HUES6 (cell line): ENCODE measurements around the gene MYLK3.

ENCODE experiments used
- H3K27ac ChIP-seq: 2 replicates; pipeline ENCODE4 v1.7.0; 2013; ENCODE audit warnings: low read depth, mild to moderate bottlenecking, low read length, inconsistent platforms
- H3K27me3 ChIP-seq: 2 replicates; pipeline ENCODE4 v1.6.1; 2013; ENCODE audit warnings: low read length; ENCODE audit not compliant: control insufficient read depth, insufficient read depth
- H3K36me3 ChIP-seq: 2 replicates; pipeline ENCODE4 v1.6.1; 2013; ENCODE audit warnings: low read length; ENCODE audit not compliant: control insufficient read depth, insufficient read depth
- H3K4me1 ChIP-seq: 2 replicates; pipeline ENCODE4 v1.6.1; 2013; ENCODE audit warnings: low read length; ENCODE audit not compliant: control insufficient read depth, insufficient read depth
- H3K4me3 ChIP-seq: 2 replicates; pipeline ENCODE4 v1.5.1; 2013; ENCODE audit warnings: low read depth, low read length
- H3K9ac ChIP-seq: one replicate; pipeline ENCODE4 v1.6.1; 2013; ENCODE audit warnings: mild to moderate bottlenecking, low read length
- H3K9me3 ChIP-seq: 2 replicates; pipeline ENCODE4 v1.6.1; 2013; ENCODE audit warnings: low read depth, low read length; ENCODE audit not compliant: control insufficient read depth, insufficient read depth

MYLK3 gene

GRCh38 chr16:46721885-46722284 is 26.3 kb downstream of the MYLK3 start:
- Histone ChIP-seq H3K9ac (no peak overlapping the region), H3K36me3 (no peaks in the 10 kb centered on the region), H3K4me1 (no peaks in the 10 kb centered on the region), H3K27me3 (no peaks in the 10 kb centered on the region), H3K27ac (no peak overlapping the region), H3K4me3 (no peak overlapping the region), H3K9me3 (peaks cover 6% of the 10 kb centered on the region)

DNA sequence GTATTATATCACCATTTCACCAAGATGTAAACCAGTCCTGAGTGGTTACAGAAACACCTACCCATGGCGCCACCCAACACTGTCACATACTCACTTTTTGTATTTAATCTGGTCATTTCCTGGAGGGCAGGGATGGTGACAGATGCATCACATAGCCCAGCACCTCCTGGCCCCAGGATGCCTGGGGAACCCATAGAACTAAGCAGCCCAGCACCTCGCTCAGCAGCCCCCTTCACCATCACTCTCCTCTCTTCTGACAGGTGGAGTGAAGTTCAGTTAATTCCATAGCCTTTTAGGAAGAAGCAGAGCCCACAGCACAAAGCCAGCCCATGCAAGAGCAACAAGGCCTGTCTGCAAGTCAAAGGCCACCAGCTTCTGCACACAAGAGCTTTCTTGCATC is 27.5 kb downstream of the MYLK3 start:
- H3K36me3 ChIP-seq: no peaks in the 10 kb centered on the region
- no peaks in the 10 kb centered on the region for H3K4me1 ChIP-seq
- no peak overlapping the region for H3K4me3 ChIP-seq
- peaks cover 6% of the 10 kb centered on the region for H3K9me3 ChIP-seq
- no peak overlapping the region for H3K27ac ChIP-seq
- H3K9ac ChIP-seq: no peak overlapping the region
- no peaks in the 10 kb centered on the region for H3K27me3 ChIP-seq

DNA sequence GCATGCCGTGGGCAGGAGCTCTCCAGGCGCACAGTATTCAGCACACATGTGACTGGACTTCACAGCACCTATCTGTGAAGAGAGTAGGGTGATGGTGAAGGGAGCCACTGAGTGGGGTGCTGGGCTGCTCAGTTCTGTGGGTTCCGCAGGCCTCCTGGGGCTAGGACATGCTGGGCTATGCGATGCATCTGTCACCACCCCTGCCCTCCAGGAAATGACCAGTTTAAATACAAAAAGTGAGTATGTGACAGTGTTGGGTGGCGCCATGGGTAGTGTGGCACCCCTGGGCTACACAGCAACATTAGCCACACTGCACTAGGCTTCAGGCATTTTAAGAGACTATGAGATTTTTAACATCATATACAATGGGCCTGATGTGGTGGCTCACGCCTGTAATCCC is 28.6 kb downstream of the MYLK3 start:
- H3K4me1 ChIP-seq: no peaks in the 10 kb centered on the region
- no peak overlapping the region for H3K9ac ChIP-seq
- H3K36me3 ChIP-seq: no peaks in the 10 kb centered on the region
- peaks cover 3% of the 10 kb centered on the region for H3K9me3 ChIP-seq
- no peaks in the 10 kb centered on the region for H3K27me3 ChIP-seq
- H3K27ac ChIP-seq: no peak overlapping the region
- no peak overlapping the region for H3K4me3 ChIP-seq

DNA sequence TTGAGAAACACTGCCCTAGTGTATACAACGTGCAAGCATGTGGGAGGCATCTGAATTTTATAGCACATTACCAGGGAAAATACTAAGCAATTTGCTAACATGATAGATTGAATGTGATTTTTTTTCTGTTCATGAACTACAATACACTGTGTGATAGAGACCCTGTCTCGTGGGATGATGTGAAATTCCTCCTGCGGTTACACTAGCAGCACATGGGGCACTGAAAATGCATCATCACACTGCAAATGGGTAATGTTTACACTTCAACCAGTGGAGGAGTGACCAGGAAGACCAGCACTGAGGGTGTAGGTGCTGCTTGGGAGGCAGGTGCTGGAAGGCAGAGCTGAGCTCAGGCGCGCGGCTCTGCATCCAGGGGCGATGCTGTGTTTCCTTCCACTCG is 29.9 kb downstream of the MYLK3 start:
- H3K4me3 ChIP-seq: no peak overlapping the region
- no peaks in the 10 kb centered on the region for H3K36me3 ChIP-seq
- H3K4me1 ChIP-seq: no peaks in the 10 kb centered on the region
- H3K9me3 ChIP-seq: no peaks in the 10 kb centered on the region
- H3K27me3 ChIP-seq: no peaks in the 10 kb centered on the region
- H3K9ac ChIP-seq: no peak overlapping the region
- H3K27ac ChIP-seq: no peak overlapping the region

DNA sequence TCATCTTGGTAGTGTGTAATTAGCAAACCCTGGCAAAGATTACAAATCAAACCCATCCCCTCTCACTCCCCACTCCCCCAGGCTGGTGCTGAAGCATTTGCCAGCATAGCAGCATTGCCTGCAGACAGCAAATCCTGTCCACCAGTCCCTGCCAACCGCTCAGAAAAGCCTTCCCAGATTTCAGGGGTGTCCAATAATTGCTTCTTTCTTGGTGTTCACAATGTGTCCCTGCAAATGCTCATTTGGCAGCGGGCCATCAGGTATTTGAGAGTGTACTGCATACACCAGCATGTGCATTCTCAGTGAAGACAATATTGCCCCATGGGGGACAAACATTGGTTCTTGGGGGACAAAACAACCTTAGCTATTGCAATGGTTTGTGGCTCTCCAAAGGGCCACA is 30.5 kb downstream of the MYLK3 start:
- Histone ChIP-seq H3K27ac (no peak overlapping the region), H3K9me3 (no peaks in the 10 kb centered on the region), H3K4me3 (no peak overlapping the region), H3K27me3 (no peaks in the 10 kb centered on the region), H3K9ac (no peak overlapping the region), H3K4me1 (no peaks in the 10 kb centered on the region), H3K36me3 (no peaks in the 10 kb centered on the region)

GRCh38 chr16:46715769-46716305 is 32.3 kb downstream of the MYLK3 start:
- H3K27me3 ChIP-seq: no peaks in the 10 kb centered on the region
- H3K36me3 ChIP-seq: no peaks in the 10 kb centered on the region
- no peaks in the 10 kb centered on the region for H3K9me3 ChIP-seq
- no peak overlapping the region for H3K4me3 ChIP-seq
- no peak overlapping the region for H3K27ac ChIP-seq
- H3K4me1 ChIP-seq: no peaks in the 10 kb centered on the region
- no peak overlapping the region for H3K9ac ChIP-seq

- Histone ChIP-seq H3K36me3 (no peaks in the 10 kb centered on the region), H3K9me3 (no peaks in the 10 kb centered on the region)
Measured at GRCh38 chr16:46714797-46715591, 33.1 kb downstream of the MYLK3 start.

DNA sequence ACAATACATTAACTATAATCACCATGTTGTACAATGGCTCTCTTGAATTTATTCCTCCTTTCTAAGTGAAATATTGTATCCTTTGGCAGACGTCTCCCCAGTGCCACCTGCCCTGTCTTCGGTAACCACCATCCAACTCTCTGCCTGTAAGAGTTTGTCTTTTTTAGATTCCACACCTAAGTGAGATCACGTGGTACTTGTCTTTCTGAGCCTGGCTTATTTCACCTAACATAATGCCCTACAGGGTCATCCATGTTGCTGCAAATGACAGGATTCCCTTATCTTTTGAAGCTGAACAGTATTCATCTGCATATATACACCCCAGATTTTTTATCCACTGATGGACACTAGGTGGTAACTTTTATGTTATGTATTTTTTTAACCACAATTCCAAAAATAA is 34.5 kb downstream of the MYLK3 start:
- no peaks in the 10 kb centered on the region for H3K4me1 ChIP-seq
- H3K9ac ChIP-seq: no peak overlapping the region
- no peaks in the 10 kb centered on the region for H3K27me3 ChIP-seq
- H3K36me3 ChIP-seq: no peaks in the 10 kb centered on the region
- H3K4me3 ChIP-seq: no peak overlapping the region
- H3K9me3 ChIP-seq: no peaks in the 10 kb centered on the region
- H3K27ac ChIP-seq: no peak overlapping the region

More at GRCh38 chr16:46714797-46715591, 33.1 kb downstream of the MYLK3 start:
- Histone ChIP-seq H3K27me3 (no peaks in the 10 kb centered on the region), H3K9ac (no peak overlapping the region), H3K27ac (no peak overlapping the region), H3K4me1 (no peaks in the 10 kb centered on the region), H3K4me3 (no peak overlapping the region)

DNA sequence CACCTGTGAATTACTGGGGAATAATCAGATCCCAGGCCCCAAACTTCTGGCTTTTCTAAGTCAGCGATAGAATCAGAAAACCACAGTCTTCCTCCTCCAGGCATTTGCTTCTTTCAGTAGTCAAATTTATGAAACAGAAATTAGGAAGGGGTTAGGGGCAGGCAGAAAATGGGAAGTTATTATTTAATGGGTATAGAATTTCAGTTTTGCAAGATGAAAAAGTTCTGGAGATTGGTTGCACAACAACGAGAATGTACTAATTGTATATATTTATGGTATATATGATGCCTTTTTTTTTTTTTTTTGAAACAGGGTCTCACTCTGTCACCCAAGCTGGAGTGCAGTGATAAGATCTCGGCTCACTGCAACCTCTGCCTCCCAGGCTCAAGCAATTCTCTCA is 35.2 kb downstream of the MYLK3 start:
- no peaks in the 10 kb centered on the region for H3K27me3 ChIP-seq
- H3K9me3 ChIP-seq: no peaks in the 10 kb centered on the region
- no peaks in the 10 kb centered on the region for H3K4me1 ChIP-seq
- no peak overlapping the region for H3K27ac ChIP-seq
- no peak overlapping the region for H3K4me3 ChIP-seq
- H3K9ac ChIP-seq: no peak overlapping the region
- H3K36me3 ChIP-seq: no peaks in the 10 kb centered on the region

GRCh38 chr16:46711106-46712058 is 36.8 kb downstream of the MYLK3 start:
- Histone ChIP-seq H3K27me3 (no peaks in the 10 kb centered on the region), H3K9me3 (no peaks in the 10 kb centered on the region), H3K36me3 (no peaks in the 10 kb centered on the region), H3K4me3 (no peak overlapping the region), H3K27ac (no peak overlapping the region), H3K4me1 (no peaks in the 10 kb centered on the region), H3K9ac (no peak overlapping the region)

- H3K9ac ChIP-seq: no peak overlapping the region
- H3K4me1 ChIP-seq: no peaks in the 10 kb centered on the region
- H3K27ac ChIP-seq: no peak overlapping the region
- H3K36me3 ChIP-seq: no peaks in the 10 kb centered on the region
- no peak overlapping the region for H3K4me3 ChIP-seq
- H3K9me3 ChIP-seq: no peaks in the 10 kb centered on the region
- no peaks in the 10 kb centered on the region for H3K27me3 ChIP-seq
Measured at GRCh38 chr16:46709469-46710005, 38.6 kb downstream of the MYLK3 start.
